Neutrophil (primary cell): Measurements from ENCODE around the gene CHD2.

ENCODE experiments used
- H3K27ac ChIP-seq: fragments of 200-600 bp; sonication (generic); 2 replicates; pipeline ENCODE4 v1.5.1; 2016; ENCODE audit warnings: mild to moderate bottlenecking, moderate library complexity
- H3K27me3 ChIP-seq: fragments of 200-600 bp; sonication (generic); 2 replicates; pipeline ENCODE4 v1.6.0; 2016; ENCODE audit warnings: mild to moderate bottlenecking
- H3K36me3 ChIP-seq: fragments of 200-600 bp; sonication (generic); 2 replicates; pipeline ENCODE4 v1.5.1; 2017
- H3K4me1 ChIP-seq, 2 experiments: fragments of 200-600 bp in 1 of 2; sonication (generic) in 1 of 2; 1 replicate in 1 of 2; 2 replicates in 1 of 2; pipeline versions ENCODE4 v1.5.1 to v1.6.1; 2013 to 2016; ENCODE audit warnings: low read depth in 1 of 2, low read length in 1 of 2, mild to moderate bottlenecking in 1 of 2, moderate library complexity in 1 of 2; ENCODE audit not compliant: control insufficient read depth in 1 of 2, insufficient read depth in 1 of 2
- H3K4me3 ChIP-seq, 2 experiments: fragments of 200-600 bp in 1 of 2; sonication (generic) in 1 of 2; 1 replicate in 1 of 2; 2 replicates in 1 of 2; pipeline ENCODE4 v1.5.1; 2013 to 2016; ENCODE audit warnings: low read depth in 1 of 2, low read length in 1 of 2, mild to moderate bottlenecking in 1 of 2, moderate library complexity in 1 of 2
- H3K9me3 ChIP-seq: fragments of 200-600 bp; sonication (generic); 2 replicates; pipeline ENCODE4 v1.5.1; 2016
- CTCF ChIP-seq: fragments of 200-600 bp; sonication (generic); IDR thresholded peaks from 2 replicates; pipeline ENCODE4 v1.5.1; 2016; ENCODE audit warnings: antibody characterized with exemption

Gene CHD2

GRCh38 chr15:93028111-93028631, 128.0 kb downstream of the CHD2 start:
- no peak for TF ChIP-seq CTCF
- Histone ChIP-seq H3K36me3 (peaks cover 33% of the 10 kb centered on the region), H3K27ac (peak overlapping the region; percentile 92), H3K4me3 (peak overlapping the region; percentile 9 to 51), H3K4me1 (peaks cover 65 to 67% of the 10 kb centered on the region in 2 experiments), H3K9me3 (no peaks in the 10 kb centered on the region), H3K27me3 (no peaks in the 10 kb centered on the region)

GRCh38 chr15:93028632-93029213, 128.6 kb downstream of the CHD2 start:
- Histone ChIP-seq H3K27ac (peak overlapping the region; percentile 92), H3K4me3 (peak overlapping the region; percentile 9 to 51), H3K27me3 (no peaks in the 10 kb centered on the region), H3K4me1 (peaks cover 65 to 67% of the 10 kb centered on the region in 2 experiments), H3K36me3 (peaks cover 31% of the 10 kb centered on the region), H3K9me3 (no peaks in the 10 kb centered on the region)
- TF ChIP-seq CTCF: no peak

- Histone ChIP-seq H3K4me1 (peaks cover 65 to 67% of the 10 kb centered on the region in 2 experiments), H3K36me3 (peaks cover 26% of the 10 kb centered on the region), H3K4me3 (peak overlapping the region; percentile 9 to 51), H3K9me3 (no peaks in the 10 kb centered on the region), H3K27me3 (no peaks in the 10 kb centered on the region), H3K27ac (peak overlapping the region; percentile 92)
- no peak for TF ChIP-seq CTCF
These were observed 129.2 kb downstream of the CHD2 start for GRCh38 chr15:93029214-93029835.

GRCh38 chr15:93029836-93030429, 129.8 kb downstream of the CHD2 start:
- peak overlapping the region in 1 of 2 experiments; percentile 51 for H3K4me3 ChIP-seq

More at GRCh38 chr15:93029836-93030429, 129.8 kb downstream of the CHD2 start:
- peak overlapping the region; percentile 92 for H3K27ac ChIP-seq
- no peaks in the 10 kb centered on the region for H3K27me3 ChIP-seq
- TF ChIP-seq CTCF: no peak
- peaks cover 20% of the 10 kb centered on the region for H3K36me3 ChIP-seq
- H3K9me3 ChIP-seq: no peaks in the 10 kb centered on the region
- H3K4me1 ChIP-seq: peaks cover 59 to 61% of the 10 kb centered on the region in 2 experiments
